Measurements from ENCODE around the gene SLC38A3.
"Not testable (repeated sequence)": the region's sequence is repeated elsewhere in the genome, so short reads cannot be mapped to it uniquely, and the experiment has no call there.

Gene SLC38A3

GRCh38 chr3:50260027-50260941 is 55.2 kb downstream of the SLC38A3 start:
- H3K36me3 Mint-ChIP-seq (ENCODE audit: insufficient read depth): peaks cover 39% of the 10 kb centered on the region
- peak overlapping the region; percentile 66 for H3K4me3 Mint-ChIP-seq
- peak overlapping the region; percentile 63 for H3K27ac Mint-ChIP-seq (ENCODE audit: low read depth)
- H3K9me3 Mint-ChIP-seq: no peaks in the 10 kb centered on the region
- DNase-seq (ENCODE audit: low spot score in 2 of 2) (peak; percentile 67 to 79), ATAC-seq (replicated peaks; ENCODE audit: extremely low read depth, poor library complexity, severe bottlenecking) (peak; percentile 96)
- no peaks in the 10 kb centered on the region for H3K27me3 Mint-ChIP-seq
- H3K4me1 Mint-ChIP-seq: peaks cover 6% of the 10 kb centered on the region

GRCh38 chr3:50260942-50261441 is 55.9 kb downstream of the SLC38A3 start:
- Mint-ChIP-seq H3K27ac (ENCODE audit: low read depth) (no peak overlapping the region), H3K36me3 (ENCODE audit: insufficient read depth) (peaks cover 36% of the 10 kb centered on the region), H3K4me1 (peaks cover 6% of the 10 kb centered on the region), H3K9me3 (no peaks in the 10 kb centered on the region), H3K4me3 (peak overlapping the region; percentile 66), H3K27me3 (no peaks in the 10 kb centered on the region)
- DNase-seq (ENCODE audit: low spot score in 2 of 2) (no peak), ATAC-seq (replicated peaks; ENCODE audit: extremely low read depth, poor library complexity, severe bottlenecking) (no peak)

GRCh38 chr3:50261505-50261904 is 56.4 kb downstream of the SLC38A3 start:
- ATAC-seq (replicated peaks; ENCODE audit: extremely low read depth, poor library complexity, severe bottlenecking) (no peak), DNase-seq (ENCODE audit: low spot score in 2 of 2) (no peak)
- no peak overlapping the region for H3K4me3 Mint-ChIP-seq
- H3K36me3 Mint-ChIP-seq (ENCODE audit: insufficient read depth): peaks cover 34% of the 10 kb centered on the region
- H3K27me3 Mint-ChIP-seq: no peaks in the 10 kb centered on the region
- H3K27ac Mint-ChIP-seq (ENCODE audit: low read depth): no peak overlapping the region
- peaks cover 6% of the 10 kb centered on the region for H3K4me1 Mint-ChIP-seq
- no peaks in the 10 kb centered on the region for H3K9me3 Mint-ChIP-seq

- ATAC-seq (replicated peaks; ENCODE audit: extremely low read depth, poor library complexity, severe bottlenecking); H3K27me3 Mint-ChIP-seq; H3K4me1 Mint-ChIP-seq; H3K27ac Mint-ChIP-seq (ENCODE audit: low read depth); DNase-seq (ENCODE audit: low spot score in 2 of 2); H3K4me3 Mint-ChIP-seq; H3K9me3 Mint-ChIP-seq: not testable (repeated sequence)
- peaks cover 30% of the 10 kb centered on the region for H3K36me3 Mint-ChIP-seq (ENCODE audit: insufficient read depth)
These were observed 57.1 kb downstream of the SLC38A3 start for GRCh38 chr3:50262200-50262599.

GRCh38 chr3:50262778-50263177 is 57.7 kb downstream of the SLC38A3 start:
- Mint-ChIP-seq H3K27me3 (no peaks in the 10 kb centered on the region), H3K4me1 (peaks cover 6% of the 10 kb centered on the region), H3K4me3 (no peak overlapping the region), H3K36me3 (ENCODE audit: insufficient read depth) (peaks cover 24% of the 10 kb centered on the region), H3K27ac (ENCODE audit: low read depth) (no peak overlapping the region), H3K9me3 (no peaks in the 10 kb centered on the region)
- DNase-seq (ENCODE audit: low spot score in 2 of 2) (no peak), ATAC-seq (replicated peaks; ENCODE audit: extremely low read depth, poor library complexity, severe bottlenecking) (no peak)

GRCh38 chr3:50263478-50264382 is 58.7 kb downstream of the SLC38A3 start:
- Mint-ChIP-seq H3K4me3 (no peak overlapping the region), H3K27ac (ENCODE audit: low read depth) (no peak overlapping the region), H3K27me3 (no peaks in the 10 kb centered on the region), H3K36me3 (ENCODE audit: insufficient read depth) (peaks cover 16% of the 10 kb centered on the region), H3K4me1 (peaks cover 6% of the 10 kb centered on the region), H3K9me3 (no peaks in the 10 kb centered on the region)
- no peak for DNase-seq (ENCODE audit: low spot score in 2 of 2)
- ATAC-seq (replicated peaks; ENCODE audit: extremely low read depth, poor library complexity, severe bottlenecking): no peak

GRCh38 chr3:50264383-50264963 is 59.4 kb downstream of the SLC38A3 start:
- Mint-ChIP-seq H3K27me3 (no peaks in the 10 kb centered on the region), H3K27ac (ENCODE audit: low read depth) (no peak overlapping the region)

GRCh38 chr3:50264964-50265485 is 60.0 kb downstream of the SLC38A3 start:
- H3K36me3 Mint-ChIP-seq (ENCODE audit: insufficient read depth): peaks cover 5% of the 10 kb centered on the region
- no peaks in the 10 kb centered on the region for H3K27me3 Mint-ChIP-seq
- peaks cover under 1% of the 10 kb centered on the region for H3K4me1 Mint-ChIP-seq
- ATAC-seq (replicated peaks; ENCODE audit: extremely low read depth, poor library complexity, severe bottlenecking) (no peak), DNase-seq (ENCODE audit: low spot score in 2 of 2) (no peak)
- H3K4me3 Mint-ChIP-seq: no peak overlapping the region
- H3K27ac Mint-ChIP-seq (ENCODE audit: low read depth): no peak overlapping the region
- no peaks in the 10 kb centered on the region for H3K9me3 Mint-ChIP-seq

More at GRCh38 chr3:50264383-50264963, 59.4 kb downstream of the SLC38A3 start:
- DNase-seq (ENCODE audit: low spot score in 2 of 2) (no peak), ATAC-seq (replicated peaks; ENCODE audit: extremely low read depth, poor library complexity, severe bottlenecking) (no peak)
- Mint-ChIP-seq H3K9me3 (no peaks in the 10 kb centered on the region), H3K4me1 (peaks cover 6% of the 10 kb centered on the region), H3K4me3 (no peak overlapping the region), H3K36me3 (ENCODE audit: insufficient read depth) (peaks cover 10% of the 10 kb centered on the region)

GRCh38 chr3:50265571-50265970 is 60.5 kb downstream of the SLC38A3 start:
- H3K36me3 Mint-ChIP-seq (ENCODE audit: insufficient read depth): peaks cover 2% of the 10 kb centered on the region
- no peak overlapping the region for H3K4me3 Mint-ChIP-seq
- no peaks in the 10 kb centered on the region for H3K4me1 Mint-ChIP-seq
- H3K27ac Mint-ChIP-seq (ENCODE audit: low read depth): no peak overlapping the region
- H3K27me3 Mint-ChIP-seq: no peaks in the 10 kb centered on the region
- DNase-seq (ENCODE audit: low spot score in 2 of 2): no peak
- no peaks in the 10 kb centered on the region for H3K9me3 Mint-ChIP-seq
- ATAC-seq (replicated peaks; ENCODE audit: extremely low read depth, poor library complexity, severe bottlenecking): no peak

GRCh38 chr3:50266017-50266416 is 60.9 kb downstream of the SLC38A3 start:
- peaks cover 2% of the 10 kb centered on the region for H3K36me3 Mint-ChIP-seq (ENCODE audit: insufficient read depth)
- no peak for ATAC-seq (replicated peaks; ENCODE audit: extremely low read depth, poor library complexity, severe bottlenecking)
- no peak overlapping the region for H3K4me3 Mint-ChIP-seq
- H3K27me3 Mint-ChIP-seq: no peaks in the 10 kb centered on the region
- no peak overlapping the region for H3K27ac Mint-ChIP-seq (ENCODE audit: low read depth)
- H3K4me1 Mint-ChIP-seq: no peaks in the 10 kb centered on the region
- DNase-seq (ENCODE audit: low spot score in 2 of 2): no peak
- H3K9me3 Mint-ChIP-seq: no peaks in the 10 kb centered on the region

- no peaks in the 10 kb centered on the region for H3K9me3 Mint-ChIP-seq
- H3K4me1 Mint-ChIP-seq: no peaks in the 10 kb centered on the region
- no peak overlapping the region for H3K4me3 Mint-ChIP-seq
- DNase-seq (ENCODE audit: low spot score in 2 of 2): no peak
- no peaks in the 10 kb centered on the region for H3K27me3 Mint-ChIP-seq
- no peak overlapping the region for H3K27ac Mint-ChIP-seq (ENCODE audit: low read depth)
- H3K36me3 Mint-ChIP-seq (ENCODE audit: insufficient read depth): peaks cover 4% of the 10 kb centered on the region
- ATAC-seq (replicated peaks; ENCODE audit: extremely low read depth, poor library complexity, severe bottlenecking): no peak
These were observed 61.8 kb downstream of the SLC38A3 start for GRCh38 chr3:50266836-50267235.

- DNase-seq (ENCODE audit: low spot score in 2 of 2) (no peak), ATAC-seq (replicated peaks; ENCODE audit: extremely low read depth, poor library complexity, severe bottlenecking) (no peak)
- Mint-ChIP-seq H3K4me3 (no peak overlapping the region), H3K9me3 (no peaks in the 10 kb centered on the region), H3K4me1 (no peaks in the 10 kb centered on the region), H3K27ac (ENCODE audit: low read depth) (no peak overlapping the region), H3K36me3 (ENCODE audit: insufficient read depth) (peaks cover 5% of the 10 kb centered on the region), H3K27me3 (no peaks in the 10 kb centered on the region)
These were observed 62.3 kb downstream of the SLC38A3 start for GRCh38 chr3:50267280-50267913.
